ENCODE results near the gene GTF2H4. TPM values are rescaled to one million over a fixed set of nuclear protein-coding genes. Genes with fewer than 3 reads are reported as not detected.

Gene GTF2H4
- total and polyA plus RNA-seq, 2 experiments from 2014 or later: 13.6 to 15.2 TPM

DNA sequence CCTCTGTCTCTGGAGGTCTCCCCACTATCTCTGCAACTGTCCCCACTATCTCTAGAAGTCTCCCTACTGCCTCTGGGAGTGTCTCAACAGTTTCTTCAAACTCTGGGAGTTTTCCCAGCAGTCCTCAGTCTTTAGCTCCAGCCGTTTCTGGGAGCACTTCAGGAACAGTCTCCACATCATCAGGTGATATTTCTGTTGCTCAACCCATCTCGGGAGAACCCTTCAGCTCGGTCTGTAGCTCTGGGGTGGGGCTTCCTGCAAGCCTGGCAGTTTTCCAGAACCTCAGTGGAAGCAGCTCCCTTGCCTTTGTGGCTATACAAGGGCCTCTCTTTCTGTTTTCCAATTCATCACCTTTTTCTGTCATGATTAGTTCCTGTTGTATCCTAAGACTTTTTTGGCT, 27.0 kb downstream of the GTF2H4 start:
- Histone ChIP-seq H3K79me2 (no peaks in the 10 kb centered on the region), H3K4me1 (ENCODE audit: insufficient read depth) (peaks cover 18% of the 10 kb centered on the region), H3K27me3 (no peaks in the 10 kb centered on the region), H4K20me1 (ENCODE audit: insufficient read depth, poor library complexity, severe bottlenecking) (no peaks in the 10 kb centered on the region), H3K4me2 (no peak overlapping the region), H3K9me2 (replicated peaks; ENCODE audit: insufficient read depth) (no peaks in the 10 kb centered on the region), H3K36me3 (replicated peaks; ENCODE audit: insufficient read depth, low read depth) (no peaks in the 10 kb centered on the region), H3K9me3 (ENCODE audit: low read depth) (no peaks in the 10 kb centered on the region), H2AFZ (no peak overlapping the region), H3K4me3 (no peak overlapping the region), H3K27ac (peak overlapping the region; percentile 37)
- DNase-seq (ENCODE audit: low spot score): peak; percentile 77
- WGBS (ENCODE audit: low lambda C conversion rate, missing lambda C conversion rate): 43% methylated on average over 3 of the region's 3 CpGs
- no peak for TF ChIP-seq EZH2phosphoT487 (IDR thresholded peaks at IDR 0.05; ENCODE audit: low read depth, severe bottlenecking, unreplicated experiment)

- no peaks in the 10 kb centered on the region for H3K36me3 ChIP-seq (replicated peaks; ENCODE audit: insufficient read depth, low read depth)
- no peaks in the 10 kb centered on the region for H4K20me1 ChIP-seq (ENCODE audit: insufficient read depth, poor library complexity, severe bottlenecking)
- no peak for TF ChIP-seq EZH2 (IDR thresholded peaks at IDR 0.05; ENCODE audit: borderline replicate concordance)
- TF ChIP-seq CTCF (IDR thresholded peaks at IDR 0.05; ENCODE audit: poor library complexity): no peak
- no peak for TF ChIP-seq EZH2phosphoT487 (IDR thresholded peaks at IDR 0.05; ENCODE audit: low read depth, severe bottlenecking, unreplicated experiment)
- peaks cover 8% of the 10 kb centered on the region for H3K4me1 ChIP-seq (ENCODE audit: insufficient read depth)
- no peaks in the 10 kb centered on the region for H3K9me2 ChIP-seq (replicated peaks; ENCODE audit: insufficient read depth)
- H2AFZ ChIP-seq: no peak overlapping the region
- DNase-seq (ENCODE audit: low spot score): no peak
- H3K27ac ChIP-seq: no peak overlapping the region
- H3K79me2 ChIP-seq: no peaks in the 10 kb centered on the region
- no peaks in the 10 kb centered on the region for H3K27me3 ChIP-seq
- H3K4me2 ChIP-seq: no peak overlapping the region
- no peak overlapping the region for H3K4me3 ChIP-seq
- H3K9me3 ChIP-seq (ENCODE audit: low read depth): no peaks in the 10 kb centered on the region
- 64% methylated on average over 6 of the region's 6 CpGs for WGBS (ENCODE audit: low lambda C conversion rate, missing lambda C conversion rate)
These were observed 29.3 kb downstream of the GTF2H4 start for GRCh38 chr6:30937265-30937664.

DNA sequence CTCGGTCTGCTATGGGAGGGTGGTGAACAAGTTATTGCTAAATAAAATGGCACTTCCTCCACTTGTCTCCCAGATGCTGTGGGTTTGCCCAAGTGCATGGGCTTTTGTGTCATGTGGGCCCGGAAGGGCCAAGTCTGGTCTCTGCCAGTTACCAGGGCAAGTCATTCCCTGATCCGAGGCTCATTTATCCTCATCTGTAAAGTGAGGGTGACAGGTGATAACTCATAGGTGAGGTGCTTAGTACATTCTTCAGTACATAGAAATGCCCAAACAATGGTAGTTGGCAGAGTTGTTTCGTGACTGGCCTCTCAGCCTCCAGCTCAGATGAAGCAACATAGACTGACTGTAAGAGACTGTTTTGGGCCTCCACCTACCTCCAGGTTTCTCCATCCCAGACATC, 30.7 kb downstream of the GTF2H4 start:
- TF ChIP-seq CTCF (IDR thresholded peaks at IDR 0.05; ENCODE audit: poor library complexity) (no peak), EZH2 (IDR thresholded peaks at IDR 0.05; ENCODE audit: borderline replicate concordance) (no peak), EZH2phosphoT487 (IDR thresholded peaks at IDR 0.05; ENCODE audit: low read depth, severe bottlenecking, unreplicated experiment) (no peak)
- DNase-seq (ENCODE audit: low spot score): no peak
- no peaks in the 10 kb centered on the region for H3K27me3 ChIP-seq
- no peak overlapping the region for H3K27ac ChIP-seq
- no peaks in the 10 kb centered on the region for H3K9me3 ChIP-seq (ENCODE audit: low read depth)
- H4K20me1 ChIP-seq (ENCODE audit: insufficient read depth, poor library complexity, severe bottlenecking): no peaks in the 10 kb centered on the region
- no peaks in the 10 kb centered on the region for H3K36me3 ChIP-seq (replicated peaks; ENCODE audit: insufficient read depth, low read depth)
- no peak overlapping the region for H3K4me3 ChIP-seq
- H2AFZ ChIP-seq: no peak overlapping the region
- H3K79me2 ChIP-seq: no peaks in the 10 kb centered on the region
- WGBS (ENCODE audit: low lambda C conversion rate, missing lambda C conversion rate): 75% methylated on average over 4 of the region's 4 CpGs
- no peak overlapping the region for H3K4me2 ChIP-seq
- H3K4me1 ChIP-seq (ENCODE audit: insufficient read depth): peaks cover 4% of the 10 kb centered on the region
- H3K9me2 ChIP-seq (replicated peaks; ENCODE audit: insufficient read depth): no peaks in the 10 kb centered on the region

DNA sequence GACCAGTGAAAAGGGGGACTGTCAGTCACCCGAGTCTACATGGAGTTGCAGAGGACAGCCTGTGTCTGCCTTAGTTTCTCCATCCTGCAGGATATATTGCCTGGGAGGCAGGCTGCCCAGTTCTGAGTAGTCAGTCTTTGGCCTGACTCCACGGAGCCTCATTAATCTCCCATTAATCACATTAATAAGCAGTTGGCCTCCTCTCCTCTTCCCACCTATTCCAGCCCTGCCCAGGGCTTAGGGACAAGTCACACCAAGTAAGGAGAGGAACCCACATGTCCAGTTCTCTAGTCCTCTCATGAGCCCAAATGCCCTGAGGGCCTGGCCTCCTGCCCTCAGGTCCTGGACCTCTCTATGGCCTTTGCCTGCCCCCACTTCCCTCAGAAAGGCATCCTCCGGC, 31.5 kb downstream of the GTF2H4 start:
- DNase-seq (ENCODE audit: low spot score): no peak

More for the DNA sequence above, 31.5 kb downstream of the GTF2H4 start:
- Histone ChIP-seq H3K4me3 (no peak overlapping the region), H3K27ac (no peak overlapping the region), H3K79me2 (no peaks in the 10 kb centered on the region), H3K4me1 (ENCODE audit: insufficient read depth) (peaks cover 4% of the 10 kb centered on the region), H3K27me3 (no peaks in the 10 kb centered on the region), H3K9me3 (ENCODE audit: low read depth) (no peaks in the 10 kb centered on the region), H3K36me3 (replicated peaks; ENCODE audit: insufficient read depth, low read depth) (no peaks in the 10 kb centered on the region), H3K4me2 (no peak overlapping the region), H4K20me1 (ENCODE audit: insufficient read depth, poor library complexity, severe bottlenecking) (no peaks in the 10 kb centered on the region), H3K9me2 (replicated peaks; ENCODE audit: insufficient read depth) (no peaks in the 10 kb centered on the region), H2AFZ (no peak overlapping the region)
- TF ChIP-seq EZH2phosphoT487 (IDR thresholded peaks at IDR 0.05; ENCODE audit: low read depth, severe bottlenecking, unreplicated experiment) (no peak), EZH2 (IDR thresholded peaks at IDR 0.05; ENCODE audit: borderline replicate concordance) (no peak), CTCF (IDR thresholded peaks at IDR 0.05; ENCODE audit: poor library complexity) (no peak)
- WGBS (ENCODE audit: low lambda C conversion rate, missing lambda C conversion rate): 89% methylated on average over 1 of the region's 3 CpGs

Measured in hepatocyte (in vitro differentiated cells).